A673 (cell line): Measurements from ENCODE around the gene CHRNE.

ENCODE experiments used
- CTCF ChIP-seq: fragments of 300-800, 200-600 bp; sonication (generic); conservative IDR thresholded peaks from 2 replicates; pipeline ENCODE4 v1.5.1; 2017; ENCODE audit warnings: low read depth, mild to moderate bottlenecking, antibody characterized with exemption, low read length, moderate library complexity, mixed read lengths
- EZH2 ChIP-seq: fragments of 200-600 bp; sonication (generic); IDR thresholded peaks from 2 replicates; pipeline ENCODE4 v1.6.1; 2017; ENCODE audit warnings: borderline replicate concordance, low read depth, mild to moderate bottlenecking, mixed read lengths, antibody characterized with exemption, low read length; ENCODE audit not compliant: poor library complexity, severe bottlenecking

- TF ChIP-seq EZH2 = no peak
- TF ChIP-seq CTCF = no peak
Measured at GRCh38 chr17:4898927-4899326, 4.0 kb downstream of the CHRNE start.
